K562 (cell line): ENCODE measurements around the gene SCAMP3. TPM values are rescaled to one million over a fixed set of nuclear protein-coding genes. Genes with fewer than 3 reads are reported as not detected.

ENCODE experiments used
- ATAC-seq: fragments of 200-7000 bp; cut with Tn5 transposase; 3 replicates; pipeline ENCODE4 v1.9.1; 2020; ENCODE audit warnings: moderate library complexity
- BruUV-seq: library from RNA; stranded (reverse); fragments of 400-500 nt; replicated peaks from 2 replicates; lab custom pipeline; 2021; lab: Mats Ljungman, UMichigan
- CTCF ChIA-PET: fragments of 300-600 bp; formaldehyde crosslinking; extraction: SDS; loops from one replicate; lab custom pipeline; 2021; ENCODE audit warnings: low intra/inter-chr PET ratio; lab: Yijun Ruan, JAX
- POLR2A ChIA-PET: fragments of 300-600, 350-650 bp; sonication (Branson Sonifier 250); formaldehyde crosslinking; extraction: SDS; loops from one replicate; lab custom pipeline; 2021; ENCODE audit warnings: antibody characterized with exemption, inconsistent platforms; lab: Yijun Ruan, JAX
- DNase-seq, 4 experiments: peaks; one replicate each; pipeline versions ENCODE4 v3.0.0 to v3.0.0-alpha.2; 2011 to 2018; ENCODE audit warnings: low spot score in 3 of 4, mixed read lengths in 3 of 4; ENCODE audit errors: extremely low read depth in 1 of 4
- FAIRE-seq: peaks from 2 replicates; lab custom pipeline; 2011; peaks lifted over from hg19 to GRCh38; lab: Jason Lieb, UNC
- H2AFZ ChIP-seq: 2 replicates; pipeline ENCODE4 v1.6.0; 2011; ENCODE audit warnings: low read depth, low read length, control low read depth, inconsistent platforms
- H3K27ac ChIP-seq: fragments of 200-600 bp; 3 replicates; pipeline ENCODE4 v1.8.0; 2011; ENCODE audit warnings: low read depth, mild to moderate bottlenecking, control low read depth, inconsistent platforms, low read length, moderate library complexity, mixed read lengths; ENCODE audit errors: extremely low read depth
- H3K27me3 ChIP-seq, 2 experiments: fragments of 300-600 bp in 1 of 2; 2 replicates in 1 of 2; 3 replicates in 1 of 2; pipeline versions ENCODE4 v1.6.0 to v1.8.0; 2011; ENCODE audit warnings: inconsistent platforms in 2 of 2, low read length in 2 of 2, mild to moderate bottlenecking in 1 of 2, mixed read lengths in 1 of 2, moderate library complexity in 1 of 2; ENCODE audit not compliant: control insufficient read depth in 2 of 2, insufficient read depth in 2 of 2
- H3K36me3 ChIP-seq: fragments of 300-600 bp; 3 replicates; pipeline ENCODE4 v1.8.0; 2011; ENCODE audit warnings: mild to moderate bottlenecking, low read length, inconsistent platforms; ENCODE audit not compliant: control insufficient read depth, insufficient read depth
- H3K4me1 ChIP-seq, 2 experiments: fragments of 200-600 bp in 1 of 2; replicated peaks in 1 of 2; 2 replicates in 1 of 2; 3 replicates in 1 of 2; pipeline versions ENCODE4 v1.5.1 to v1.8.0; 2011; ENCODE audit warnings: inconsistent platforms in 2 of 2, low read length in 2 of 2, mild to moderate bottlenecking in 1 of 2, mixed read lengths in 1 of 2, moderate library complexity in 1 of 2; ENCODE audit not compliant: control insufficient read depth in 2 of 2, insufficient read depth in 2 of 2
- H3K4me2 ChIP-seq: 2 replicates; pipeline ENCODE4 v1.6.1; 2011; ENCODE audit warnings: low read length, control low read depth, inconsistent platforms, mixed read lengths; ENCODE audit not compliant: insufficient read depth
- H3K4me3 ChIP-seq: fragments of 200-600 bp; sonication (generic), shearing (Covaris generic); 2 replicates; pipeline ENCODE4 v1.5.1; 2016; ENCODE audit warnings: control low read depth, inconsistent platforms
- H3K79me2 ChIP-seq: fragments of 200-600 bp; 3 replicates; pipeline ENCODE4 v1.8.0; 2011; ENCODE audit warnings: low read length, inconsistent platforms; ENCODE audit not compliant: control insufficient read depth, insufficient read depth
- H3K9ac ChIP-seq, 2 experiments: 2 replicates each; pipeline versions ENCODE4 v1.6.0 to v1.6.1; 2011; ENCODE audit warnings: low read depth in 2 of 2, low read length in 2 of 2, control low read depth in 1 of 2, inconsistent platforms in 1 of 2, mild to moderate bottlenecking in 1 of 2, mixed read lengths in 1 of 2; ENCODE audit not compliant: insufficient read depth in 1 of 2
- H3K9me1 ChIP-seq: one replicate; pipeline ENCODE4 v1.6.0; 2011; ENCODE audit warnings: inconsistent platforms, mild to moderate bottlenecking, low read length, moderate library complexity; ENCODE audit not compliant: control insufficient read depth, insufficient read depth
- H3K9me3 ChIP-seq: replicated peaks from 2 replicates; pipeline ENCODE4 v1.5.1; 2011; ENCODE audit warnings: low read depth, low read length, inconsistent platforms; ENCODE audit not compliant: control insufficient read depth, insufficient read depth
- H4K20me1 ChIP-seq: replicated peaks from 2 replicates; pipeline ENCODE4 v1.6.1; 2011; ENCODE audit warnings: low read length, inconsistent platforms, mixed read lengths; ENCODE audit not compliant: control insufficient read depth, insufficient read depth
- BCL6 ChIP-seq: fragments of 250-450 bp; sonication (Bioruptor Pico); IDR thresholded peaks from 2 replicates; pipeline ENCODE4 v1.4.0; 2020
- CTCF ChIP-seq, 3 experiments: IDR thresholded peaks in 2 of 3; conservative IDR thresholded peaks in 1 of 3; 2 replicates each; pipeline ENCODE4 v1.5.1; 2011 to 2012; ENCODE audit warnings: low read length in 3 of 3, mild to moderate bottlenecking in 3 of 3, control low read depth in 2 of 3, improper control_type of control experiment in 1 of 3, inconsistent platforms in 1 of 3, low read depth in 1 of 3, mixed read lengths in 1 of 3, moderate library complexity in 1 of 3; ENCODE audit not compliant: insufficient read depth in 2 of 3
- GTF2F1 ChIP-seq: IDR thresholded peaks from 2 replicates; pipeline ENCODE4 v1.6.1; 2011; ENCODE audit warnings: low read depth, low read length, improper control_type of control experiment
- MBD2 ChIP-seq: sonication (generic); IDR thresholded peaks from 2 replicates; pipeline ENCODE4 v1.6.1; 2016; ENCODE audit warnings: low read depth, borderline replicate concordance
- SP1 ChIP-seq: sonication (generic); formaldehyde crosslinking; IDR thresholded peaks from 2 replicates; pipeline ENCODE4 v1.8.1; 2022; ENCODE audit warnings: mild to moderate bottlenecking, missing genetic modification reagents
- YY1 ChIP-seq, 3 experiments: IDR thresholded peaks; 2 replicates each; pipeline ENCODE4 v1.6.1; 2011; ENCODE audit warnings: low read length in 2 of 3, mild to moderate bottlenecking in 2 of 3, moderate library complexity in 2 of 3, borderline replicate concordance in 1 of 3, control low read depth in 1 of 3, low read depth in 1 of 3; ENCODE audit not compliant: insufficient read depth in 3 of 3, insufficient replicate concordance in 2 of 3, control insufficient read depth in 1 of 3, insufficient read length in 1 of 3; ENCODE audit errors: extremely low read depth in 1 of 3
- WGBS: fragments of 100-300 bp; shearing (Covaris generic); methylation state at CpG from one replicate; pipeline ENCODE4 v1.1.6; 2016; ENCODE audit warnings: low coverage, mixed read lengths; ENCODE audit not compliant: insufficient coverage; ENCODE audit errors: missing lambda C conversion rate; 5-methylcytosine and 5-hydroxymethylcytosine counted together
- in situ Hi-C: fragments of 300-500 bp; cut with MboI; formaldehyde crosslinking; loops from 4 replicates; pipeline ENCODE4 v1.15.0; 2018; ENCODE audit warnings: inconsistent platforms, mixed read lengths
- intact Hi-C: fragments of 100-400 bp; cut with micrococcal nuclease; formaldehyde crosslinking; loops from 2 replicates; pipeline ENCODE4 v1.14.2; 2022
- polyA plus RNA-seq, 8 experiments: library from polyadenylated mRNA; depleted of rRNA in 4 of 8; stranded (reverse) in 5 of 8; unstranded in 3 of 8; fragments of >200 nt; fragmentation: Nextera tagmentation in 2 of 8; fragmentation: Illumina TruSeq in 1 of 8; extraction: Ambion mirVana in 2 of 8; extraction: Trizol in 1 of 8; gene quantifications; 2 replicates each; pipeline versions ENCODE4 v1.2.1 to v1.2.3, GENCODE V29; 2011 to 2014; ENCODE audit warnings: inconsistent platforms in 1 of 8, missing spikeins in 1 of 8
- total RNA-seq, 7 experiments: library from RNA; depleted of rRNA in 6 of 7; stranded (reverse); fragments of >200 nt in 6 of 7; fragmentation: Illumina TruSeq in 2 of 7; extraction: Trizol in 2 of 7; gene quantifications; 2 replicates each; pipeline versions ENCODE4 v1.2.1 to v1.2.3, GENCODE V29; 2011 to 2021; ENCODE audit warnings: low replicate concordance in 1 of 7
- TF ChIP-seq, protein P1 (sequence below): fragments of 450-650 bp; IDR thresholded peaks from 2 replicates; pipeline ENCODE4 v1.6.1; 2016; ENCODE audit warnings: borderline replicate concordance
- TF ChIP-seq, protein P2 (sequence below), 2 experiments: fragments of 150-350 bp in 1 of 2; IDR thresholded peaks; 2 replicates each; pipeline ENCODE4 v1.6.1; 2012 to 2016; ENCODE audit warnings: low read depth in 2 of 2, low read length in 2 of 2, mild to moderate bottlenecking in 1 of 2, moderate library complexity in 1 of 2
- TF ChIP-seq, protein P3 (sequence below): sonication (generic); formaldehyde crosslinking; IDR thresholded peaks from 2 replicates; pipeline ENCODE4 v1.8.0; 2022; ENCODE audit warnings: mild to moderate bottlenecking, low read depth, missing genetic modification reagents

Gene SCAMP3
- total and polyA plus RNA-seq, 9 of the 15 experiments (the other 6 are each of a cell fraction or from before 2014, with no cell fraction given) = 14.2 to 131 (median 86.1) TPM

DNA sequence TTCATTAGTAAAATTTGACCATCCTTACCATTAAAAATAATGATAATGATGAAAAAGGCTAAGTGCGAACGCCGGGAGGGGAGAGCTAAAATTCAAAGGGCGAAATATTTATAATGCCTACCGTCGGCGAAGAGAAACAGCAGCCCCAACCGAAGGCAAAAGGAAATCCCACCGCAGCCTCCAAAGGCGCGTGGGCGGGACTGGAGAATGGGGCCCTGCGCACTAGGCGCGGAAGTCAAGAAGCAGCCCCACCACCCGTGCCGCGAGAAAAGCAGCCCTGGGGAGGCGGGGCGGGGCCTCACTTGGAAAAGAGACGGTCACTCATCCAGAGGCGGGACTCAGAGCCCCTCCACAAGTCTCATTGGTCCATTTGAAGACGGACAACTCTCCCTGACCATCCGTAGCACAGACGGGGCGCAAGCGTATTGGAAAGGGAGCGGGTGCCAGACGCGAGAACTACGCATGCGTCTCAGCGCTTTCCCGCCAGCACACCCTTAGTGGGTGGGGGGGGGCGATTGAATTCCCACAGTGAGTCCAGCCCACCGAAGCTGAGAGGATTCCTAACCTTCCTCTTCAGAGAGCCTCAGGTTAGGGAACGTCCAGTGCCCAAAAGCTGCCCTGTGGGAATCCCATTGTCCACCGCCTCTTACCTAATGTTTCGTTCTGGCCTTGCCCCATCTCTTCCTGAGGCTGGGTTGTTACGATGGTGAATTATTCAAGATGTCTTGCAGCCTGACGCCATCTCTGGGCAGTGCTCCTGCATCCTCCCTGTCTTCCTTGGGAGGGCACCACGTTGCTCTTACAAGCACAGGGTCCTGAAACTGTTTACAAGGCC lies 34.7 kb downstream of the SCAMP3 start:
- in situ Hi-C loops = no loop called here
- ChIA-PET CTCF (interaction anchor here (2.7 to 3.2 kb wide), 2 partner anchors 20 to 51 kb away, joined by 17 to 31 read pairs; partner anchors contain the start of gene THBS3), POLR2A (interaction anchor here (0.6 to 1.9 kb wide), 6 partner anchors 17 to 111 kb away, joined by 3 to 7 read pairs (median 4); no protein-coding TSS in a partner anchor)
- peak; percentile 100 for DNase-seq
- no peaks in the 10 kb centered on the region for H4K20me1 ChIP-seq
- H3K27me3 ChIP-seq = no peaks in the 10 kb centered on the region
- H3K27ac ChIP-seq = peak overlapping the region; percentile 86
- ATAC-seq = peak; percentile 96
- FAIRE-seq = peak; percentile 91
- H3K9me1 ChIP-seq = no peaks in the 10 kb centered on the region
- peaks cover 27% of the 10 kb centered on the region for H3K79me2 ChIP-seq
- H3K4me2 ChIP-seq = peak overlapping the region; percentile 84
- under 1% methylated on average over 42 of the region's 42 CpGs for WGBS
- H3K9ac ChIP-seq = peak overlapping the region; percentile 83 to 96
- TSS peak; percentile 99 for BruUV-seq
- H3K4me3 ChIP-seq = peak overlapping the region; percentile 51
- intact Hi-C loops = loop anchor here (1.0 kb wide), 2 partner anchors 17 to 34 kb away; no protein-coding TSS in a partner anchor
- peak overlapping the region; percentile 81 for H2AFZ ChIP-seq
- peaks cover 30 to 50% of the 10 kb centered on the region in 2 experiments for H3K4me1 ChIP-seq
- no peaks in the 10 kb centered on the region; the same call in 2 of the 3 replicates for H3K36me3 ChIP-seq
- H3K9me3 ChIP-seq = no peaks in the 10 kb centered on the region
- TF ChIP-seq YY1 (IDR thresholded peaks at IDR 0.05; ENCODE audit: borderline replicate concordance in 1 of 3, control insufficient read depth in 1 of 3, extremely low read depth in 1 of 3, insufficient read depth in 3 of 3, insufficient read length in 1 of 3, insufficient replicate concordance in 2 of 3, low read depth in 1 of 3, low read length in 2 of 3) (peak in 2 of 3 experiments; percentile 21 to 75), MBD2 (peak; percentile 93), GTF2F1 (peak; percentile 70; the same call in 1 of the 2 replicates), BCL6 (CRISPR knock-in tag) (no peak), CTCF (IDR thresholded peaks at IDR 0.05 in 2 of 3, conservative IDR thresholded peaks at IDR 0.05 in 1 of 3; ENCODE audit: insufficient read depth in 2 of 3, low read depth in 1 of 3, low read length in 3 of 3) (peak in 2 of 3 experiments; percentile 2 to 15; a peak in 1 of 6 replicates), SP1 (CRISPR knock-in tag) (peak; percentile 72; the same call in 1 of the 2 replicates)
- TF ChIP-seq, protein P1, sequence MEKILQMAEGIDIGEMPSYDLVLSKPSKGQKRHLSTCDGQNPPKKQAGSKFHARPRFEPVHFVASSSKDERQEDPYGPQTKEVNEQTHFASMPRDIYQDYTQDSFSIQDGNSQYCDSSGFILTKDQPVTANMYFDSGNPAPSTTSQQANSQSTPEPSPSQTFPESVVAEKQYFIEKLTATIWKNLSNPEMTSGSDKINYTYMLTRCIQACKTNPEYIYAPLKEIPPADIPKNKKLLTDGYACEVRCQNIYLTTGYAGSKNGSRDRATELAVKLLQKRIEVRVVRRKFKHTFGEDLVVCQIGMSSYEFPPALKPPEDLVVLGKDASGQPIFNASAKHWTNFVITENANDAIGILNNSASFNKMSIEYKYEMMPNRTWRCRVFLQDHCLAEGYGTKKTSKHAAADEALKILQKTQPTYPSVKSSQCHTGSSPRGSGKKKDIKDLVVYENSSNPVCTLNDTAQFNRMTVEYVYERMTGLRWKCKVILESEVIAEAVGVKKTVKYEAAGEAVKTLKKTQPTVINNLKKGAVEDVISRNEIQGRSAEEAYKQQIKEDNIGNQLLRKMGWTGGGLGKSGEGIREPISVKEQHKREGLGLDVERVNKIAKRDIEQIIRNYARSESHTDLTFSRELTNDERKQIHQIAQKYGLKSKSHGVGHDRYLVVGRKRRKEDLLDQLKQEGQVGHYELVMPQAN = 0 out of 2 replicates have a peak, but pooled peaks have one; percentile 0
- TF ChIP-seq, protein P2, sequence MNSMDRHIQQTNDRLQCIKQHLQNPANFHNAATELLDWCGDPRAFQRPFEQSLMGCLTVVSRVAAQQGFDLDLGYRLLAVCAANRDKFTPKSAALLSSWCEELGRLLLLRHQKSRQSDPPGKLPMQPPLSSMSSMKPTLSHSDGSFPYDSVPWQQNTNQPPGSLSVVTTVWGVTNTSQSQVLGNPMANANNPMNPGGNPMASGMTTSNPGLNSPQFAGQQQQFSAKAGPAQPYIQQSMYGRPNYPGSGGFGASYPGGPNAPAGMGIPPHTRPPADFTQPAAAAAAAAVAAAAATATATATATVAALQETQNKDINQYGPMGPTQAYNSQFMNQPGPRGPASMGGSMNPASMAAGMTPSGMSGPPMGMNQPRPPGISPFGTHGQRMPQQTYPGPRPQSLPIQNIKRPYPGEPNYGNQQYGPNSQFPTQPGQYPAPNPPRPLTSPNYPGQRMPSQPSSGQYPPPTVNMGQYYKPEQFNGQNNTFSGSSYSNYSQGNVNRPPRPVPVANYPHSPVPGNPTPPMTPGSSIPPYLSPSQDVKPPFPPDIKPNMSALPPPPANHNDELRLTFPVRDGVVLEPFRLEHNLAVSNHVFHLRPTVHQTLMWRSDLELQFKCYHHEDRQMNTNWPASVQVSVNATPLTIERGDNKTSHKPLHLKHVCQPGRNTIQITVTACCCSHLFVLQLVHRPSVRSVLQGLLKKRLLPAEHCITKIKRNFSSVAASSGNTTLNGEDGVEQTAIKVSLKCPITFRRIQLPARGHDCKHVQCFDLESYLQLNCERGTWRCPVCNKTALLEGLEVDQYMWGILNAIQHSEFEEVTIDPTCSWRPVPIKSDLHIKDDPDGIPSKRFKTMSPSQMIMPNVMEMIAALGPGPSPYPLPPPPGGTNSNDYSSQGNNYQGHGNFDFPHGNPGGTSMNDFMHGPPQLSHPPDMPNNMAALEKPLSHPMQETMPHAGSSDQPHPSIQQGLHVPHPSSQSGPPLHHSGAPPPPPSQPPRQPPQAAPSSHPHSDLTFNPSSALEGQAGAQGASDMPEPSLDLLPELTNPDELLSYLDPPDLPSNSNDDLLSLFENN (IDR thresholded peaks at IDR 0.05; ENCODE audit: low read depth in 2 of 2, low read length in 2 of 2) = no peak
- TF ChIP-seq, protein P3, sequence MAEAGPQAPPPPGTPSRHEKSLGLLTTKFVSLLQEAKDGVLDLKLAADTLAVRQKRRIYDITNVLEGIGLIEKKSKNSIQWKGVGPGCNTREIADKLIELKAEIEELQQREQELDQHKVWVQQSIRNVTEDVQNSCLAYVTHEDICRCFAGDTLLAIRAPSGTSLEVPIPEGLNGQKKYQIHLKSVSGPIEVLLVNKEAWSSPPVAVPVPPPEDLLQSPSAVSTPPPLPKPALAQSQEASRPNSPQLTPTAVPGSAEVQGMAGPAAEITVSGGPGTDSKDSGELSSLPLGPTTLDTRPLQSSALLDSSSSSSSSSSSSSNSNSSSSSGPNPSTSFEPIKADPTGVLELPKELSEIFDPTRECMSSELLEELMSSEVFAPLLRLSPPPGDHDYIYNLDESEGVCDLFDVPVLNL = peak; percentile 82
